M059J (cell line): ENCODE data around the gene GLIS2. TPM values are rescaled to one million over a fixed set of nuclear protein-coding genes. Genes with fewer than 3 reads are reported as not detected.
"Not testable (repeated sequence)": the region's sequence is repeated elsewhere in the genome, so short reads cannot be mapped to it uniquely, and the experiment has no call there.

Source experiments
- DNase-seq: peaks from one replicate; pipeline ENCODE4 v3.0.0-alpha.2; 2012; ENCODE audit warnings: low read depth
- total RNA-seq: library from RNA; depleted of rRNA; stranded (reverse); fragments of >200 nt; shearing (Covaris generic); gene quantifications from 2 replicates; pipeline ENCODE4 v1.2.3, GENCODE V29; 2014

The GLIS2 gene
- total RNA-seq, 1 experiment from 2014 or later: 1.1 TPM

DNA sequence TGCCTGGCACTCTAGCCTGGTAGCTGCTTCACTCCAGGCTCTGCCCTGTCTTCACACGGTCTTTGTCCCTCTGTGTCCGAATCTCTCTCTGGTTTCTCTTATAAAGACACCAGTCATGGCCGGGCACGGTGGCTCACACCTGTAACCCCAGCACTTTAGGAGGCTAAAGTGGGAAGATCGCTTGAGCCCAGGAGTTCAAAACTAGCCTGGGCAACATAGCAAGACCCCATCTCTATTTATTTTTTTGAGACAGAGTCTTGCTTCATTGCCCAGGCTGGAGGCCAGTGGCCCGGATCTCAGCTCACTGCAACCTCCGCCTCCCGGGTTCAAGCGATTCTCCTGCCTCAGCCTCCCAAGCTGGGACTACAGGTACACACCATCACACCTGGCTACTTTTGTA is 17.8 kb downstream of the GLIS2 start:
- not testable (repeated sequence) for DNase-seq

DNA sequence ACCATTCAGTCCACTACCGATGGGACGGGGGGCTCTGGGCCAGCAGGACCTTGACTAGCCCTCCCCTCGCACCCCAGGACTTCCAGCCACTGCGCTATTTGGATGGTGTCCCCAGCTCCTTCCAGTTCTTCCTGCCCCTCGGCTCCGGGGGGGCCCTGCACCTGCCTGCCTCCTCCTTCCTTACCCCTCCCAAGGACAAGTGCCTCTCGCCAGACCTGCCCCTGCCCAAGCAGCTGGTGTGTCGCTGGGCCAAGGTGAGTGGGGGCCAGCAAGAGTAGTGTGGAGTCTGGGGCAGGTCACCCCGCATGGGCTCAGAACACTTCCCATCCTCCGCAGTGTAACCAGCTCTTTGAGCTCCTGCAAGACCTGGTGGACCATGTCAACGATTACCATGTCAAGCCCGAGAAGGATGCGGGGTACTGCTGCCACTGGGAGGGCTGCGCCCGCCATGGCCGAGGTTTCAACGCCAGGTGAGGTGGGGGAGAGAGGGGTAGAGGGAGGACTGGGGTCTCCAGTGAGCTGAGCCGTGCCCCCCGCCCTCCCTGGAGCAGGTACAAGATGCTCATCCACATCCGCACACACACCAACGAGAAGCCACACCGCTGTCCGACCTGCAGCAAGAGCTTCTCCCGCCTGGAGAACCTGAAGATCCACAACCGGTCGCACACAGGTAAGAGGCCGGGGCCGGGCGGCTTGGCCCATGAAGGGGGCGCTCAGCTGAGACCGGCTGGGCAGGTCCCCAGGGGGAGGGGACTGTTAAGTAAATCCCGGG is 19.0 kb downstream of the GLIS2 start:
- DNase-seq: no peak

DNA sequence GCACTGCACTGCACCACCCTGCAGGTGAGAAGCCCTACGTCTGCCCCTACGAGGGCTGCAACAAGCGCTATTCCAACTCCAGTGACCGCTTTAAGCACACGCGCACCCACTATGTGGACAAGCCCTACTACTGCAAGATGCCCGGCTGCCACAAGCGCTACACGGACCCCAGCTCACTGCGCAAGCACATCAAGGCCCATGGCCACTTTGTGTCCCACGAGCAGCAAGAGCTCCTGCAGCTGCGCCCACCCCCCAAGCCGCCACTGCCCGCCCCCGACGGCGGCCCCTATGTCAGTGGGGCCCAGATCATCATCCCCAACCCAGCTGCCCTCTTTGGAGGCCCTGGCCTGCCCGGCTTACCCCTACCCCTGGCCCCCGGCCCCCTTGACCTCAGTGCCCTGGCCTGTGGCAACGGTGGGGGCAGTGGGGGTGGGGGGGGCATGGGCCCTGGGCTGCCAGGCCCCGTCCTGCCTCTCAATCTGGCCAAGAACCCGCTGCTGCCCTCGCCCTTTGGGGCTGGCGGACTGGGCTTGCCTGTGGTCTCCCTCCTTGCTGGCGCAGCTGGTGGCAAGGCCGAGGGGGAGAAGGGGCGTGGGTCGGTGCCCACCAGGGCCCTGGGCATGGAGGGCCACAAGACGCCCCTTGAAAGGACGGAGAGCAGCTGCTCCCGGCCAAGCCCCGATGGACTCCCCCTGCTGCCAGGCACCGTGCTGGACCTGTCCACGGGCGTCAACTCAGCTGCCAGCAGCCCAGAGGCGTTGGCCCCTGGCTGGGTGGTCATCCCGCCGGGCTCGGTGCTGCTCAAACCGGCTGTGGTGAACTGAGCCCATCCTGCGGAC is 21.1 kb downstream of the GLIS2 start:
- no peak for DNase-seq

DNA sequence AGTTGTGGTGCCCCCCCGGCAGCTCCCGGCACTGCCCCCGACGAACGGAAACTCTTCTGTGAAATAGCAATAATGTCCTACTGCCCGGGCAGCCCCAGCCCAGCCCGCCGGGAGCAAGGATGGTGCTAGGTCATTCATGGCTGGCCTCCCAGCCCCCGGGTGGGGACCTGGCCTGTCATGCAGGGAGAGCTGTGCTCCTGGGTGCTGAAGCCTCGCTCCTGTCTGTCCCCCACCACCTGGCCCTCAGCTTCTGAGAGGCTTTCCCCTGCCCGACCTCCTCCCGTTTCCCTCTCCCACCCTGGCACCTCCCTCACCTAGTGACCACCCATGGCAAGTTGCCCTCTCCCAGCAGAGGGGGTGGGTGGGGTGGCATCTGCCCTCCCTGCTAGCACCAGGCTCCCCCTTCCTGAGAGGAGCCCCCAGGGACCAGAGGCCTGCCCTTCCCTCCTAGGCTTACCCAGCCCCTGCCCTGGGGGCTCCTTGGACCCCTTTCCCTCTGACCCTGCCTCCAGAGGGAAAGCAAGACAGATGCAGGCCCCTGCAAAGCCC is 21.7 kb downstream of the GLIS2 start:
- DNase-seq: no peak

DNA sequence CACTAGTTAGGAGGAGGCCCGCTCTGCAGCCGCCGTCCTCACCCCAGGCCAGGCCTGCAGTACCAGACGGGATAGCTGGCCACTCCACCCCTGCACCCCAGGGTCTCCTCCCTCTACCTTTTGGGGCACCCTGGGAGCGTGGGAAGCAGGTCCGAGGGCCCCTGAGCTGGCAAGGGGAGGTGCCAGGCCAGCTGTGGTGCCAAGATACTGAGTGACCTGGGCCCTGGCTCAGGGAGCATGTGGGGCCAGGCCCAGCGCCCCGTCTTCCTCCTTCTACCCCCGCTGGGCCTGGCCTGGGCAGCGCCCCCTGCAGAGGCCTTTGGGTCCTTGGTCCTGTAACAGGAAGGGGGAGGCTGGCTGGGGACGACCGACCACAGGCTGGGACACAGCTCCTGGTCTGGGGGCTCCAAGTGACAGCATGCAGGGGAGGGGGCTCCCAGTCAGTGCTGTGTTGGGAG is 22.3 kb downstream of the GLIS2 start:
- no peak for DNase-seq

DNA sequence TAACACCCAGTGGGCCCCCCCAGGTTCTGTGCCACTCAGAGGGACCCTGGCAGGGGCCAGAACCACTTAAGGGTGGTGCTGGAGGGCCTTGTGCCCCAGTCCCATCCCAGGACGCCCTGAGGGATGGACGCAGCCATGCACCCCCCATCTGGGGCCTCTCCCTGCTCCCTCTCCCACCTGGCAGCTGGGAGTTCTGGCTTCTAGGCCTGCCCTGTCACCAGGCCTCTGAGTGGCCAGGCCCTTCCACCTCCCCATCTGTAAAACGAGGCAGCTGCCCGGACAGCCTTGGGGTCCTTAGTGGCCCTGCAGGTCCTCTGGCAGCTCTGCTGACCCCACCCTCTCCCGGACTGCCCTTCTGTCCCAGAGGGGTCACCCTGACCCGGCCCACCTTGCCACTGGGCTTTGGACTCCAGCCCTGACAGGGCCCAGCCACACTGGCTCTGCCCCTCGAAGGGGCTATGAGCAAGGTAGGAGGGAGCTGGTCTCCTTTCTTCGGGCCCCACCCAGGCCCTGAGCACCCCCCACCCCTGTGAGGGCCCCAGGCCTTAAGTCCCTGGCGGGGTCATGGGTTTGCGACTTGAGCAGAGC is 22.9 kb downstream of the GLIS2 start:
- DNase-seq: no peak

DNA sequence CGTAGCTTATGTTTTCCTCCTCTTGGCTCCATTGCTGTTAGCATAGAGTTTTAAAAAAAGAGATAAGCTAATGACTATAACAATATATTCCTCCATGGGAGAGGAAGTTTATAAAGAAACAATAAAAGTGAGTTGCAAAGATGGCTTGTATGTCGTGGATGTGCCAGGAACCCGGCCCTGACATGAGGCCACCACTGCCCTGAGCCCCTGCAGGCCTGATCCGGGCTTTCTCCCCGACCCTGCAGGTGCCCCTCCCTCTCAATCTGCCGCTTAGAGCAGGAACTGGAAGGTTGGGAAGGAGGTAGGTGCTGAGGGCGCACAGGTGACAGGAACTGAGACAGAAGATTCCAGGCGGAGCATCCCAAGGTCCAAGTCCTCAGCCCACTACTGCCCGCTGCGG is 23.6 kb downstream of the GLIS2 start:
- DNase-seq: no peak

DNA sequence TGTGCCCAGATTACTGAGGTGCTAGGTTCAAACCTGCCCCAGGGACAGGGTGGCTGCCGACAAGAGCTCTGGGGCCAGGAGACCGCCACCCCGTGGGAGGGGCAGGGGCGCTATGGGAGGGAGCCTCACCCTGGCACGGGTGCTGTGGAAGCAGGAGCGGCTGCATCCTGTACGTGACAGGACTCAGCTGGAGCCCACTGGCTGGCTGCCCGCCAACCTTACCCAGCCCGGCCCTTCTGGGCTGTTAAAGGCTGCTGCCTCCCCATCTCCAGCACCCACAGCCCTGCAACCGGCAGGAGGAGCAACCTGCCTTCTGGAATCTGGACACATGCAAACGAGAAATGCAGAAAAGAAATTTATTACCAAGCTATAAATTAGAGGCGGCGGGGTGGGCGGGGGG is 24.0 kb downstream of the GLIS2 start:
- DNase-seq: no peak

DNA sequence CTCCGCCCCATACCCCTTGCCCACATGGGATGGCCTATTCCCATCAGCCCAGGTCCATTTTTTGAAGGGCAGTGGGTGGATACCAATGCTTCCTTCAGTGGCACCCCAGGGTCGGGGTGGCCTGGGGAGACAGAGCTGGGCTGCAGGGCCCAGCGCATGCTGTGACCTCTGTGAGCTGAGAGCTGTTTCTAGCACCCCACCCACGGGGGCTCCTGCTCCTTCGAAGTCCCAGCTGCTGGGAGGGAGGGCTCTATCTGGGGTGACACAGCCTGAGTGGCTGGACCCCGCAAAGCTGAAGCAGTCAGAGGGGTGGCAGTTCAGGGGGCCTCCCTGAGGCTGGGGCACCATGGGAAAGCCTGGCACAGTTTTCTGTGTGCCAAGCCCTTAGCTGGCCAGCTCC is 24.6 kb downstream of the GLIS2 start:
- no peak for DNase-seq

DNA sequence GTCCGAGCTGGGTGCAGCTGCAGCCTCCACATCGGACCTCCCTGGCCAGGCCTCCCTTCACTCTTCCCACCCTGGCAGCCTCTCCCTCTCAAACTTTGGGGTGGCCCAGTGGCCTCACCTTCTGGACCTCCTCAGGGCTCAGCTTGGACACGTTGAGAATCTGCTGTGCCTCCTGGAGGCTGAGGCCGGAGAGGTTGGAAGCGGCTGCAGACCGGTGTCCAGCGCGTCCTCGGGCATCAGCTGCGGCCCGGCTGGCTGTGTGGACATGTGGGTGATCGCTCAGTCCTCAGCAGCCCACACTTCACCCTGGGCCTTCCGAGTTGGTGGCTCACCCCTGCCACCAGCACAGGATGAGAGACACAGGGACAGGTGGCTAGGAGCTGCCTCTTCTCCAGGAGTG is 25.4 kb downstream of the GLIS2 start:
- no peak for DNase-seq

DNA sequence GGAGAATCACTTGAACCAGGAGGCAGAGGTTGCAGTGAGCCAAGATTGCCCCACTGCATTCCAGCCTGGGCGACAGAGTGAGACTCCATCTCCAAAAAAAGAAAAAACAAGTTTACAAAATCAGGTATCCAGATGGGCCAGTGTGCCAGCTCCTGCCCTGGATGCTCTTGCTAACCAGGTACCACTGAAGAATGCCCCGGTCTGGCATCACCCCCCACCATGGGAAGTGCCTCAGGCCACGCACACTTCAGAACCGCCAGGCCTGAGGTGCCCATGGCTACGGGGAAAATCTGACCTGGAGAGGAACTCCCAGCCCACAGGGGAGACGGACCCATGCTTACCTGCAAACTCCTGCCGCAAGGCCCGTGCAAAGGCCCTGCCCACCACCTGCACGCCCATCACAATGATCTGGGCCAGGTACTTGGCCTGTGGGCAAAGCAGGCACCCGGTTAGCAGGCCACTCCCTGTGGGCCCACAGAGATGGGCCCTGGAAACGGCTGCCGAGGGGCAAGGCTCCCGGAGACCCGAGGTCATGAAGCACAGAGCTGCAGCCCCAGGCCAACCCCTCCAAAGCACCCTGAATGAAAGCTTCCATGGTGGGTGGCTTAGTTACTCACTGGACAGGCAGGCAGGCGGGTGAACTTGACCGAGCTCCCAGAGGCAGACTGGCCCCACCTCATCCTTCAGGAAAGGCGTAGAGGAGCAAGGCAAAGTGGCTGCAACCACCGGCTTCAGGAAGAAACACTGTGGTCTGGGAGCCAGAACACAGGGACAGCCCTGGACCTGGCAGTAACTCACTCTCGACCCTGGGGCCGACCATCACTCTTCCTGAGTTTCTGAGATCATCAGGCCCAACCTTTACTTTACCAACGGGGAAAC is 27.2 kb downstream of the GLIS2 start:
- DNase-seq: no peak

DNA sequence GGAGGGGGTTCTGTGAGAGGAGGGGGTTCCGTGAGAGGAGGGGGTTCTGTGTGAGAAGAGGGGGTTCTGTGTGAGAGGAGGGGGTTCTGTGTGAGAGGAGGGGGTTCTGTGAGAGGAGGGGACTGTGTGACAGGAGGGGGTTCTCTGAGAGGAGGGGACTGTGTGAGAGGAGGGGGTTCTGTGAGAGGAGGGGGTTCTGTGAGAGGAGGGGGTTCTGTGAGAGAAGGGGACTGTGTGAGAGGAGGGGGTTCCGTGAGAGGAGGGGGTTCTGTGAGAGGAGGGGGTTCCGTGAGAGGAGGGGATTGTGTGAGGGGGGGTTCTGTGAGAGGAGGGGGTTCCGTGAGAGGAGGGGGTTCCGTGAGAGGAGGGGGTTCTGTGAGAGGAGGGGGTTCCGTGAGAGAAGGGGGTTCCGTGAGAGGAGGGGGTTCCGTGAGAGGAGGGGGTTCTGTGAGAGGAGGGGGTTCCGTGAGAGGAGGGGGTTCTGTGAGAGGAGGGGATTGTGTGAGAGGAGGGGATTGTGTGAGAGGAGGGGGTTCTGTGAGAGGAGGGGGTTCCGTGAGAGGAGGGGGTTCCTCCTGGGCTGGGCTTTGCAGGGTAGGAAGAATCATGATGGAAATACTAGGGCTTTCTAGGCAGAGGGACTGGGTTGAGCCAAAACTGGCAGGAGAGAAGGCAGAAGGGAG is 28.6 kb downstream of the GLIS2 start:
- DNase-seq: not testable (repeated sequence)

DNA sequence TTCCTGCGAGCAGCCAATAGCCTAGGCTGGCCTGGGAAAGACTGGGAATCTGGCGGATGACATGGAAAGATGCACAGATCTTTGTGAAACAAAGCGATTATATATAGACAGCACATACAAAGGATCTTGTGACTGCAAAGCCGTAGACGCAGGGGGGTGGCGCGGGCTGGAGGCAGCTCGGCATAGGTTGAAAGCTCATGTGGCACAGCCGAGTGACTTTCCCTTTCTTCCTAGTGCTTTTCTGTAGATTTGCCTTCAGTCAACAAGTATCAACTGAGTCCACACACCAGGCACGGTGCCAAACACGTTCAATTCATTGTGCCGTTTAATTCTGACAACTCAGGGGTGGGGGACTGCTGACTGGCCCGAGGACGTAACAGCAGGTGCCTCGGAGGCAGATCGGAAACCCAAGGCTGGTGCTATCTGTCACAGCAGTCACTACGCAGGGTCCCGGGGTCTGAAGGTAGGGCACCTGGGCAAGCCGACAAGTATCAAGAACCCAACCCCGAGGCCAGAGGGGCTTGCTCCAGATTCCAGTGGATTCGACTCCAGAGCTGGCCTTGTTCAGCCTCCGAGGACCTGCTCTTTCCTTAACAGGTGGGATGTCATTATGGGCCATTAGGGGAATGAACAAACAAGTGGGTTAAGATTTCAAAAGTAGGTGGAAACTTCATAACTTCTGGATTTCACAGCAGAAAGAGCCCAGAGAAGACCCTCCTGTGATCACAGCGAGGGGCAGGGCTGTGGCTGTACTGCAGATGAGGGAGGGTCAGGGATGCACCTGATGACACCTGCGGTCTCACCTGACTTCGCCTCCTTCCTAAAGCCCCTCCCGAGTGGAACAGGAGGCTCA is 29.3 kb downstream of the GLIS2 start:
- DNase-seq: no peak

DNA sequence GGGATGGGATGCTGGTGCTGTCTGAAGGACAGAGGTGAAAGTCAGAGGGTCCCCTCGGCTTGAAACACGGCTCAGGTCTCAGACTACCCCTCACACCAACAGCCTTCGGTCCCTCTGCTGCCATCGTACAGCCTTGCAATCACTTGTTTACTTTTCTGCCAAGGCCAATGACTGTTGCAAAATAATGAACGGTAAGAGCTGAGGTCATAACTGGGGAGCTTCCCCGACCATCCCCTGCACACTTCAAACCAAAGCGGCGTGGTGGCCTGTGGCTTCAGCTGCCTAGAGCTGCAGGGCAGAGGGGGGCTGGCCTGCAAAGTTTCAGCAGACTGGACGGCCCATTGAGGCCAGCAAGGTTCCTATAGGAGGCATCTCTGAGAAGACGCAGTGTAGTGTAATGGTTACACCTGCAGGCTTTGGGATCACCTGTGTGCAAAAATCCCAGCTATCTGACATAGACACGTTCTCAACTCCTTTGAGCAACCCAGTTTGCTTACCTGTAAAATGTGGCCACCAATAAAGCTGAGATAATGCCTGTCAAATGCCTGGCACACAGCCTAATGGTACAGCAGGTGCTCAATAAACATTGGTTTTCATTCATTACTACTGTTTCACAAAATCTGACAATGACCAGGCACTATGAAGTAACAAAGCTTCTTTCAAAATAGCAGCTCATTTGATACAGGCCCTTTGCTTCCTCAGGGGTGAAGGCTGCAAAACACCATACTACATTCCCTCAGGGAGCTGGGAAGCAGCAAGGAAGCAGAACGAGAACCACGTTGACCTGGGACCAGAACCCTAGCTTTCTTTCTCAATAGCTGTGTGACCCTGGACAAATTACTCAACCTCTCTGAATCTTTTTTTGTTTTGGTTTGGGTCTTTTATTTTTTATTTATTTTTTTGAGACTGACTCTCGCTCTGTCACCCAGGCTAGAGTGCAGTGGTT is 30.2 kb downstream of the GLIS2 start:
- DNase-seq: no peak

DNA sequence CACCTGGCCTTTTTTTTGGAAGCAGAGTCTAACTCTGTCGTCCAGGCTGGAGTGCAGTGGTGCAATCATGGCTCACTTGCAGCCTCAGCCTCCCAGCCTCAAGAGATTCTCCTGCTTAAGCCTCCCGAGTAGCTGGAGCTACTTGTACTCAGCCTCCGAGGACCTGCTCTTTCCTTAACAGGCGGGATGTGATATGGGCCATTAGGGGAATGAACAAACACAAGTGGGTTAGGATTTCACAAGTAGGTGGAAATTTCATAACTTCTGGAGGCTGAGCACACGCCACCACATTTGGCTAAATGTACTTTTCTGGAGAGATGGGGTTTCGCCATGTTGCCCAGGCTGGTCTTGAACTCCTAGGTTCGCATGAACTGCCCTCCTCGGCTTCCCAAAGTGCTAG is 31.1 kb downstream of the GLIS2 start:
- no peak for DNase-seq

DNA sequence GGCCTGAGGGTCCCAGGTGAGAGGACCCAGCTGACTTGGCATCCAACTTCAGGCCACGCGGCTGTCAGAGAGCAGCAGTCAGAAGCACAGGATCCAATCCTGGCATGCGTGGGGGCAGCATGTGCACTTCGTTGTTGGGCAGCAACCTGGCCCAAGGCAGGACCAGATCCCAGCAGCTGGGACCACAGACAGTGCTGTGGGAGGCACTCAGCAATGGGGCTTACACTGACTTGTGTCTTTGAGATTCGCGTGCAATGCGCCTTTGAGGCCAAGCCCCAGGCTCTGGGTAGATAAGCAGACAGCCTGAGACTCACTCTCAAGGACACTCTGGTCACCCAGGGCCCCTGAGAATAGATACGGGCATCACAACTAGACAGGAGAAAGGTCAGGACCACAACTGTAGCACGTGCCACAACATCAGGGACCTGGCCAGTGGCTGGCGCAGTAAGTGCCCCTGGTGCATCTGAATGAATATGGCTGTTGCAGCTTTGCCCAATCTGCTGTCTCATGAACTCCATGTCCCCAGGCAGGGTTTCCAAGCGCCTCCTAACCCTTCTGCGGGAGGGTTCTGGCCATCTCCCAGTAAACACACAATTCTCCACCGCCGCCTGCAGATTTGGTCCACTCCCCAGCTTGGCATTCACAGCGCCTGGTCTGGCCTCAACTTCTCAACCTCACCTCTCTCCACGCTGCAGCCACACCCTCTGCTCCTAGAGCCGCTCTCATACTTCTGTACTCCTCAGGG is 32.1 kb downstream of the GLIS2 start:
- peak; percentile 19 for DNase-seq

DNA sequence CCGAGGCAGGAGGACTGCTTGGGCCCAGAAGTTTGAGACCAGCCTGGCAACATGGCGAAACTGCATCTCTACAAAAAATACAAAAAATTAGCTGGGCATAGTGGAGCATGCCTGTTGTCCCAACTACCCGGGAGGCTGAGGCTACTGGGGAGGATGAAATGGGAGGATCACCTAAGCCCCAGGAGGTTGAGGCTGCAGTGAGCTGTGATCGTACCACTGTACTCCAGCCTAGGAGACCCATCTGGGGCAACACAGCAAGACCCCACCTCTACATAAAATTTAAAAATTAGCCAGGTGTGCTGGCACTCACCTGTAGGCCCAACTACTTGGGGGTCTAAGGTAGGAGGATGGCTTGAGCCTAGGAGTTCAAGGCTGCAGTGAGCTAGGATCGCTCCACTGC is 33.5 kb downstream of the GLIS2 start:
- DNase-seq: no peak

DNA sequence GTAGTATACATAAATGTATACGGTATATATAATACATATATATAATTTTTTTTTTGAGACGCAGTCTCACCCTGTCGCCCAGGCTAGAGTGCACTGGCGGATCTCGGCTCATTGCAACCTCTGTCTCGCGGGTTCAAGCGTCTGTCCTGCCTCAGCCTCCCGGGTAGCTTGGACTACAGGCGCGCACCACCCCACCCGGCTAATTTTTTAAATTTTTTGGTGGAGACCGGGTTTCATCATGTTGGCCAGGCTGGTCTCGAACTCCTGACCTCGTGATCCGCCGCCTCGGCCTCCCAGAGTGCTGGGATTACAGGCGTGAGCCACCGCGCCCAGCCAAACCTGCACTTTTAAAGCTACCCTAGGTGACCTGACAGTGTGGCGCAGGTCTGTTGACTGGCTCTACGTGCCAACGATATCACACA is 34.5 kb downstream of the GLIS2 start:
- DNase-seq: no peak
